CD4-positive, alpha-beta T cell treated with Interleukin-15 for 1 hour (primary cell): ENCODE measurements around the gene LDHAL6A.
"Not testable (repeated sequence)": the region's sequence is repeated elsewhere in the genome, so short reads cannot be mapped to it uniquely, and the experiment has no call there.

Experiments
- DNase-seq: peaks from one replicate; pipeline ENCODE4 v3.0.0-alpha.2; 2020

The LDHAL6A gene

DNA sequence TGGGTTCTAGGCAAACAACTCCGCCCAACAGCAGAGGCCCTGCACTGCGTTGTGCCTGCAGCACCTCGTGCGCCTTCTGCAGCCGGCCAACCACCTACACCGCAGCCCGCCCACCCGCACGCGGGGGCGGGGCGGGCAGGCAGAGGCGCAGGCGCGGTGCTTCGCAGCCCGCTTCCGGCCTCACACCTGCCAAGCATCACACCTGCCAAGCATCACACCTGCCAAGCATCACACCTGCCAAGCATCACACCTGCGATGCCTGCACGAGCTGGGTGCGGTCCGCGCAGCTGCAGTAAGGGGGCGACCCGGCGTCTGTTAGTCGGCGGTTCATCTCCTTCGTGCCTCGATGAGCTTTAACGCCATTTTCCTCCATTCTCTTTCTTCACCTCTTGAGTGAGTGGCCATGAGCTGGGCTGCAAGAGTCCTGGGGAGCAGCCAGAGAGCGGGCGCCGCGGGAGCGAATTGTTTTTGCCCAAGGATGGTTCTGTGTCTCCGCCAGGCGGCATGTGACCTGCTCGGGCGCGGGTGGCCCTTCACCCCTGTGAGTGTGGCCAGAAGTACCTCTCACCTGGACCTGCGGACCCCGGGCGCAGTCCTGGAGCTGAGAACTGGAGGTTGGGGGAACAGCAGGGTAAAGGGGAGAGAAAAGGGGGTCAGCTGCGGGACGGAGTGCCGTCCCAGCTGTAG is at the start of gene LDHAL6A:
Gene LDHAL6A (plus strand): TSS at position 171 of the 687 bp plus-strand sequence. CDS start 825 bp downstream, outside the sequence.
- DNase-seq = peak; percentile 23

DNA sequence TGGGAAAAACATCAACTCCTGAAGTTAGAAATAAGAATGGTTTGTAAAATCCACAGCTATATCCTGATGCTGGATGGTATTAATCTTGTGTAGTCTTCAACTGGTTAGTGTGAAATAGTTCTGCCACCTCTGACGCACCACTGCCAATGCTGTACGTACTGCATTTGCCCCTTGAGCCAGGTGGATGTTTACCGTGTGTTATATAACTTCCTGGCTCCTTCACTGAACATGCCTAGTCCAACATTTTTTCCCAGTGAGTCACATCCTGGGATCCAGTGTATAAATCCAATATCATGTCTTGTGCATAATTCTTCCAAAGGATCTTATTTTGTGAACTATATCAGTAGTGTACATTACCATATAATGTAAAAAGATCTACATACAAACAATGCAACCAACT is 48.3 kb upstream of the LDHAL6A start:
- not testable (repeated sequence) for DNase-seq

DNA sequence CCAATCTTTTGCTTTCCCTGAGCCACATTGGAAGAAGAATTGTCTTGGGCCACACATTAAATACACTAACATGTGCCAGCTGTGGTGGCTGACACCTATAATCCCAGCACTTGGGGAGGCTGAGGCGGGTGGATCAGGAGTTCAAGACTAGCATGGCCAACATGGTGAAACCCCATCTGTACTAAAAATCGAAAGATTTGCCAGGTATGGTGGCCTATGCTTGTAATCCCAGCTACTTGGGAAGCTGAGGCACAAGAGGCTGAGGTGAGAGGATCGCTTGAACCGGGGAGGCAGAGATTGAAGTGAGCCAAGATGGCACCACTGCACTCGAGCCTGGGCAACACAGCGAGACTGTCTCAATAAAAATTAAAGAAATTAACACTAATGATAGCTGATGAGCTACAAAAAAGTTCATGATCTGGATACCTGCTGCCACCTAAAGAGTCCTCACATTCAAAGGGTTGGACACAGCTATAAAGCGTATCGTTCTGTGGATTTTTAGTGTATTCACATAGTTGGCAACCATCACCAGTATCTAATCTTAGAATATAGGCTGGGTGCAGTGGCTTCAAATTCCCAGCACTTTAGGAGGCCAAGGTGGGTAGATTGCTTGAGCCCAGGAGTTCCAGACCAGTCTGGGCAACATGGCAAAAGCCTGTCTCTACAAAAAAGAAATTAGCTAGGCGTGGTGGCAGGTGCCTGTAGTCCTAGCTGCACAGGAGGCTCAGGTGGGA is 46.9 kb upstream of the LDHAL6A start:
- DNase-seq = no peak

DNA sequence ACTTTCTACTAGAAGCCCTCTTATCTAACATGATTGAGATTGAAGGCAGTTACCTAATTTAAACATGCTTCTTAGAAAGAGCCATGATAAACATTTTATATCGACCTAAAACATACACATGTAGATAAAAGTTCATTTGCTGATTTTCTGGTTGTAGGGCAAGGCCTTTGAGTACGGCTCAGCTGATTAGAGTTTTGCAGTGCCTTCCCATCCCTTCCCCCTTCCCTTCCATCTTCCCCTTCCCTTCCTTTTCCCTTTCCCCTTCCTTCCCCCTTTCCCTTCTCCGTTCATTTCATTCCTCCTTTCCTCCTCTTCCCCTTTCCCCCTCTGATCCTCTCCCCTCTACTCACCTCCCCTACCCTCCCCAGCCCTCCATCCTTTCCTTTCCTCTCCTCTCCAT is 39.2 kb upstream of the LDHAL6A start:
- no peak for DNase-seq

DNA sequence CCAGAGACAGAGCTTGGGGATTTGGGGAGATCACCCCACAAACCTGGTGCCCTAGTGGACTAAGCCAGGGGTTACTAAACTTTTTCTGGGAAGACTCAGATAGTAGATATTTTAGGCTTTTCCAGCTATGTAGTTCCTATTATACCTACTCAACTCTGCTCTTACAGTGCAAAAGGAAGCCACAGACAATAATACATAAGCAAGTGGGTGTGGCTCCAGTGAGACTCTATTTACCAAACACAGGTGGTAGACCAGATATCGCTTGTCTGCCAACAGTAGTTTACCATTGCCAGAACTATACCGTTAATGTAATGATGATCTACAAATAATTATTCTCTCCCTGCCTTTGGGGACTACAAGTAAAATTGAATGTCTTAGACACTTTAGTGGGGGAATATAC is 36.6 kb upstream of the LDHAL6A start:
- no peak for DNase-seq

DNA sequence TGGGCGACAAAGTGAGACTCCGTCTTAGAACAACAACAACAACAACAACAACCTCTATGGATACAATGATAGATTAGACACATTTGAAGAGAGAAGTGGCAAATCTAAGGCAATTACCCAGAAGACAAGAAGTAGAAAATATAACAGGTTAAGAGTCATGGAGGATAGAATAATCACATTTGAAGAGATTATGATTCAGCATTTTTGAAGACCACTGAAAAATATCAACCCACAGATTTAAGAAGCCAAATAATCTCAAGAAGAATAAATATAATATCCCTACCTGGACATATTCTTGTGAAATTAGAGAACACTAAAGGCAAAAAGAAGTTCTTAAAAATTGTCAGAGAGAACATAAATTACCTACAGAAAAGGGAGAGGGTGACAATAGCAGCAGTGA is 35.6 kb upstream of the LDHAL6A start:
- no peak for DNase-seq

DNA sequence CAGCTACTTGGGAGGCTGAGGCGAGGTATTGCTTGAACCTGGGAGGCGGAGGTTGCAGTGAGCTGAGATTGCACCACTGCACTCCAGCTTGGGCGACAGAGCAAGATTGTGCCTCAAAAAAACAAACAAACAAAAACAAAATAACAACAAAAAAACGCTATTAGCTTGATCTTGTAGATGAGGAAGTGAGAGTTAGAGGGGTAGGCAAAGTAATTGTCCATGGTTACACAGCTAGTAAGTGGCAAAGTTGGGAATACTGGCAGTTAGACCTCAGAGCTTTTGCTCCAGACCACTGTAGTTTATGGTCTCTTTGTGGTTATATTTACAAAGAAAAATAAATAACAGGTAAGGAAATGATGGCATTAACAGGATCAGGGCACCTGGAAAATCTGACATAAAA is 28.4 kb upstream of the LDHAL6A start:
- DNase-seq = no peak

DNA sequence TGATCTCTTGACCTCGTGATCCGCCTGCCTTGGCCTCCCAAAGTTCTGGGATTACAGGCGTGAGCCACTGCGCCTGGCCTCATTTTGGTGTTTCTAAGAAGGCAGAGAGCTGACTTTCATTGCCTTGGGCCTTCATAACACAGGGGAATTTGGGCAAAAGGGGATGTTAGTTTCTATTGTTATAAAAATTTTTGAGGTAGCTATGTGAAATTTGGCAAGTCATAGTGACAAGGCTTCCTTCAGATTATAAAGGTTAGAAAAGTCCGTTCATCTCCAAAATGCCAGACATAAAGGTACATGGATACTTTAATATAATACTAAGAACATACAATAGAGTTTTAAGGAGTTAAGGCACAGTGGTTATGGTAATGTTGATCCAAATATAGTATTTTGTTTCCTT is 26.3 kb upstream of the LDHAL6A start:
- no peak for DNase-seq

DNA sequence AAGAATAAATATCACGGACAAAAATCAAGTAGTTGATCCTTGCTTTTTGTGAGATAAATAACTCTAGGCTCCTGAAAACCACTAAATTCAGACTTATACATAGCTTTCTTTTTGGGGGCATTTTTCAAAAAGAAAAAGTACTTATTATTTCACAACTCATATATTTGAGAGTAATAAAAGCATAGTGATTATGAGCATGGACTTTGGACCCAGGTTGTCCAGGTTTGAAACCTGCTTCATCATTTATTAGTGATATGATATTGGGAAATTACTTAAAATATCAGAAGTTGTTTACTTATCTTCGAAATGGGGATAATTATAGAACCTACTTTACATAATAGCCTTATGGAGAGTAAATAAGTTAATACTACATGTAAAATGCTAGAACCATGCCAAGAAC is 17.0 kb upstream of the LDHAL6A start:
- no peak for DNase-seq

DNA sequence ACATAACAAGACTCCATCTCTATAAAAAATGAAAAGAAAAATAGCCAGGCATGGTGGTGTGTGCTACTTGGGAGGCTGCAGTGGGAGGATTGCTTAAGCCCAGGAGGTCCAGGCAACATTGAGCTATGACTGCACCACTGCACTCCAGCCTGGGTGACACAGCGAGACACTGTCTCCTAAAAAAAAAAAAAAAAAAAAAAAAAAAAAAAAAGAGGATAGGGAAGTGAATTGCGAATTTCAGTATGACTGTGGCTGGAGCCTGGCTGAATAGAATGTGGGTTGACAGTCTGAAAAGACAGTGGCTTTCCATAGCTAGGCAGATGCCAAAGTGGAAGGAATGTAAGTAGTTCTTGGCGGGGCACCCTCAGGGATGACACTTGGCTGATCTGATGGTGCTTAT is 6.4 kb upstream of the LDHAL6A start:
- no peak for DNase-seq

DNA sequence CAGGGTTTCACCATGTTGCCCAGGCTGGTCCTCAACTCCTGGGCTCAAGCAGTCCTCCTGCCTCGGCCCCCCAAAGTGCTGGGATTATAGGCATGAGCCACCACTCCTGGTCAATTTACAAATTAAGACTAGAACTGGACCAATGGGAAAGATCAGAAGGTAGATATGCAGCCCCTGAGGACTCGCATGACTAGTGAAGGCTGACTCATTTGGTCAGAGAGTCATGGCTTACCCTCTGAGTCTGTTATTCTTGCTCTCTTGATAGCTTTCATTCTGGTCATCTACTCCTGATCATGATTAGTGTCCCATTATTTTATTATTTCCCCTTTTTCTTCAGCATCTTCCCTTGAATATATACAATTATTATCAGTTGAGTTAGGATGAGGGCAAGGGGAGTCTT is 2.7 kb upstream of the LDHAL6A start:
- DNase-seq = no peak

DNA sequence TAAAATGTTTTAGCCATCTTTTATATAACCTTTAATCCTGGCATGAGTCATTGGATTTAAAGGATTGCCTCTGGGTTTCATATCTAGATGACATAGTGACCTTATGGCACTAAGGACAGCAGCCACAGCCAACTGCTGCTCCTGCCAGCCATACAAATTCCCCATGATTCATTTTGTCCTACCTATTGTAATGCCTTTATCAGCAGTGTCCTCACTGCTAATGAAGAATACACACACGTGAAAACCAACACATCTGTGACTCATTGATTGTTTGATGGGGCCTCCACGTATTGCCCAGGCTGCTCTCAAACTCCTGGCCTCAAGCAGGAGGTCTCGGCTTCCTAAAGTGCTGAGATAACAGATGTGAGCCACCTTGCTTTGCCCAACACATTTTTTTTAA is 1.8 kb downstream of the LDHAL6A start:
- no peak for DNase-seq

DNA sequence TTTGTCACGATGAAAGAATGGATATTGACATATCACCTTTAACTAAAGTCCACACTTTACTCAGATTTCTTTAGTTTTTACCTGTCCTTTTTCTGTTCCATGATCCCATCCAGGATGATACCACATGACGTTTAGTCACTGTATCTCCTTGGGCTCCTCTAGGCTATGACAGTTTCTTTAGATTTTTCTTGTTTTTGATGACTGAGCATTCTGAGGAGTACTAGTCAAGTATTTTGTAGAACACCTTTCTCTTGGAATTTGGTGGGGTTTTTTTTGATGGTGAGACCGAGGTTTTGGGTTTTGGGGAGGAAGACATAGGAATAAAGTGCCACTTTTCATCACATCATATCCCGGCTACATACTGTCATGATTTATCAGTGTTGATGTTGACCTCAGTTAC is 4.0 kb downstream of the LDHAL6A start:
- no peak for DNase-seq

DNA sequence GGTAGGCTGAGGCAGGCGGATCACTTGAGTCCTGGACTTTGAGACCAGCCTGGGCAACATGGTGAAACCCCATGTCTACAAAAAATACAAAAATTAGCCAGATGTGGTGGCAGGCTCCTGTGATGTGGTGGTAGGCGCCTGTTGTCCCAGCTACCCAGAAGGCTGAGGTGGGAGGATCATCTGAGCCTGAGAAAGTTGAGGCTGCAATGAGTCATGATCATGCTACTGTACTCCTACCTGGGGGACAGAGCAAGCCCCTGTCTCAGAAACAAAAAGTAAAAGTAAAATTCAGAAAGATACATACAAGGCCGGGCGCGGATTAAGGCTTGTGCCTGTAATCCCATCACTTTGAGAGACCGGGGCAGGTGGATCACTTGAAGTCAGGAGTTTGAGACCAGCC is 6.3 kb downstream of the LDHAL6A start:
- no peak for DNase-seq

DNA sequence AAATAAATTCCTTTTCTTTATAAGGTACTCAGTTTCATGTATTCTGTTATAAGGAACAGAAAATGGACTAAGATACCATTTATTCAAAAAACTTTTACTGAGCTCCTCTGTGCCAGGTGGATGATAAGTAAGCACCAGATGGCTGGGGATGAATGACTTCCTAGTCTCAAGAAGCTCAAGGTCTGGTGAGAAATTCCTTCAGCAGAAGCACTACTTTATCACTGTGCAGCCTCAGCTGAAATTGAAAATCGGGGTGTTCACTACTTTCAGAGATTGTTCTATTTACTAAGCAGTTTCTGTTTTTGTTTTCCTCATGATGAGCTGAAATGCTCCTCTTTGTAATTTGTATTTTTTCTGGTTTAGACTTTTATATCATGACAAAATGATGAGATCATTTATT is 7.8 kb downstream of the LDHAL6A start:
- DNase-seq = no peak

DNA sequence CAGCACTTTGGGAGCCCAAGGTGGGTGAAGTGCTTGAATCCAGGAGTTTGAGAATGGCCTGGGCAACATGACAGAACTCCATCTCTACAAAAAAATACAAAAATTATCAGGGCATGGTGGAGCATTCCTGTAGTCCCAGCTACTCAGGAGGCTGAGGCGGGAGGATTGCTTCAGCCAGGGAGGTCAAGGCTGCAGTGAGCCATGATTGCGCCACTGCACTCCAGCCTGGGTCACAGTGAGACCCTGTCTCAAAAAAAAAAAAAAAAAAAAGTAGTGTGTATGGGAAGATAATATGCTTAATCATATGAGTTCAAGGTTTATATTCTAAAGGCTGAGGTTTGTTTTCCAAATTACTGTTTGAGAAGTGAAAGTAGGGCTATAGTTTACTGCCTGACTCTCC is 10.7 kb downstream of the LDHAL6A start:
- no peak for DNase-seq

DNA sequence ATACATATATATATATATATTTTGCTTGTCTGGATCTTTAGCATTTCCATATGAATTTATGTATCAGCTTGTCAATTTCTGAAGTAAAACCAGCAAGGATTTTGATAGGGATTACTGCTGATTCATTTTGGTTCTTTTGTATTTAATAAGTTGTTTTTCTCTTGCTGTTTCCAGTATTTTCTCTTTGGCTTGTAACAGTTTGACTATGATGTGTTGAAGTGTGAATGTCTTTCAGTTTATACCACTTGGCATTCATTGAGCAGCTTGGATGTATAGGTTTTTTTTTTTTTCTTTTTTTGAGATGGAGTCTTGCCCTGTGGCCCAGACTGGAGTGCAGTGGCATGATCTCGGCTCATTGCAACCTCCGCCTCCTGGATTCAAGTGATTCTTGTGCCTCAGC is 12.4 kb downstream of the LDHAL6A start:
- no peak for DNase-seq

DNA sequence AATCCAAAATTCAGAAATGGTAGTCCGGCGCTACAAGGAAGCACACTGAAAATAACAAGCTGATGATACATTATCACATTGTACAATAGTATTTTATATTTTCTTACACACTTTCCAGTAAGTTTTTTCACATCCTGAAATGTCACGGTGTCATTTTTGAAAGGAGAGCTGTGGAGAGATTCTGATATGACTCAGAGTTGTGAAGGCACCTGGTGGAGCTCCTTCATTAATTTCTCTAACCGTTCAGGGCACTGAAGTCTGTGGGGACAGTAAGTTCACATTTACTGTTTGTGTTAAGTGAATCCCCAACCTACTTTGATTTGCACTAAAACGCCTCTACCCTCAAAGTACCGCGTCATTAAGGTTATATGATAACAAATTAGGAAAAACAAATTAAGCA is 13.3 kb downstream of the LDHAL6A start:
- DNase-seq = no peak

DNA sequence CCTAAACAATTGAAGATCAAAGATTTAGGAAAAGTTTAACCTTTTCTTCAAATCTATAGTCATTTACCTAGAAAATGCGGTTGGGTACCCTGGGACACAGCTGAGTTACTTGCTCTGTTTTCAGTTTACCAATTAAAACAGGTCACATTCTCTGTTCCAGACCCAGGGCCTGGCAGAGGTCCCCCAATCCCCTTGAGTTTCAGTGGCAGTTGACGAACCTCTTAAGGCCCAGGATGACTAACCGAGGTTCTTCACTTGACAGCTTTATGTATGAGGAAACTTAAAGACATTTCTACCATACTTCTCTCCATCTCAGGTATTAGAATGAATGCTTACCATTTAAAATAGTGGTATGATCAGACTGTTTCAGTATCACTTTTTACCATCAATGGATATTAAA is 16.3 kb downstream of the LDHAL6A start:
- DNase-seq = no peak

DNA sequence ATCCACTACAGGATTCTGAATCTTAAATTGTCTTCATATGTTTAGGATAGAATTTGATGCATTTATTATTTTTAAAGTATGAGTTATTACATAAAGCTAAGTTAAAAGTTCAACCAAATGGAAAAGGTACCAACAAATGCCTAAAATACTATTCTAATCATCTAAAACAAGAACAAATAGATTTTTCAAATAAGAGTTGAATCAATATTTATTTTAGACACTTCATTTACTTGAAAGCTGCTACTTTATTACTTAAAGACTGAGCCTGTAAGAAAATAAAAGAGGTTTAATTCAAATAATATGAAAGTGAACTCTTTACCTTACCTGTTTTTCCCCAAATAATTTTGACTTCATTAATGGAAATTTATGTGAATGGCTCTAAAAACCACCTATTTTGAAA is 16.9 kb downstream of the LDHAL6A start:
- no peak for DNase-seq

DNA sequence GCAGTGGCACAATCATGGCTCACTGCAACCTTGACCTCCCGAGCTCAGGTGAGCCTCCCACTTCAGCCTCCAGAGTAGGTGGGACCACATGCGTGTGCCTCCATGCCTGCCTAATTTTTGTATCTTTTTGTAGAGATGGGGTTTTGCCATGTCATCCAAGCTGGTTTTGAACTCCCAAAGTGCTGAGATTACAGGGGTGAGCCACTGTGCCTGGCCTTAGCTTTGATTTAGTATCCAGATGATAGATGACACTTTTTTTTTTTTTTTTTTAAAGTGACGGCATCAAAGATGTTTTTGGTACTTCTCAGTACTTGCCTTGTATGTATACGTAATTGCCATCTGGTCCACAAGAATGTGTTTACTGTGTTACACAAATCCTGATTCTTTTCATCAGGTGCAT is 23.4 kb downstream of the LDHAL6A start:
- no peak for DNase-seq

DNA sequence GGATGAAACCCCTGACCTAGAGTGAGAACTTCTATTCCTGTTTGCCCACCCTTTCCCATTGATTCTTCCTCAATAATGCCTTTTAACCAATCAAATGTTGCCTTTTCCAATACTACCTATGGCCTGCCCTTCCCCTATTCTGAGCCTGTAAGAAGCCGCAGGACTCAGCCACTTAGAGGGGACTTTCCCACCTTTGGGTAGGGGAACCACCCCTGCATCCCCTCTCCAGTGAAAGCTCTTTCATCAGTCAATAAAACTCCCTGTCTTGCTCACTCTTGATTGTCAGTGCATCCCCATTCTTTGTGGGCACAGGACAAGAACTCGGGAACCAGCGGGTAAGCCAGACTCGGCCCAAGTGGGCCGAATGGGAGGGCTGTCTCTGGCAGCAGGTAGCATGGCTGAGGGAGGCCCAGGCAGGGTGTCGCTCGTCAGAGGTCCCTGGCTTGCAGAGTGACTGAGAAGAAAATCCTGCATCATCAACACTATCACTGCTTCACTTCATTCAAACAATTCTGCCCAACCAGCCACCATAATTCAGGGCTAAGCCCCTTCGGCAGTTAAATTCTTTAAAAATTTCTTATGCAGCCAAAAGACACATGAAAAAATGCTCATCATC is 30.4 kb downstream of the LDHAL6A start:
- DNase-seq = no peak

DNA sequence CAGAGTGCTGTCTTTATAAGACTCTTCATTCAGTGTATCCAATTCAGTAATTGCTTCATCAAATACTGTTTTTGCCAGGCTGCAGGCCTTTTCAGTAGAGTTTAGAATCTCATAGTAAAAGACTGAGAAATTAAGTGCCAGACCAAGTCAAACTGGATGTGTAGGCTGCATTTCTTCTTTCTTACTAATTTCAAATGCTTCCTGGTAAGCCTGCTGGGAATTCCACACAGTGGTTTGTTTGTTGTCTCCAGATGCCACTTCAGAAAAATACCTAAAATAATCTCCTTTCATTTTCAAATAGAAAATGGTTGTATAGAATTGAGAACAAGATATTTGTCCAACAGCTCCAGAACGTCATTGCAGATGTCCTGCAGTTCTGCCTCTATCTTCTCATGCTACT is 34.7 kb downstream of the LDHAL6A start:
- no peak for DNase-seq

DNA sequence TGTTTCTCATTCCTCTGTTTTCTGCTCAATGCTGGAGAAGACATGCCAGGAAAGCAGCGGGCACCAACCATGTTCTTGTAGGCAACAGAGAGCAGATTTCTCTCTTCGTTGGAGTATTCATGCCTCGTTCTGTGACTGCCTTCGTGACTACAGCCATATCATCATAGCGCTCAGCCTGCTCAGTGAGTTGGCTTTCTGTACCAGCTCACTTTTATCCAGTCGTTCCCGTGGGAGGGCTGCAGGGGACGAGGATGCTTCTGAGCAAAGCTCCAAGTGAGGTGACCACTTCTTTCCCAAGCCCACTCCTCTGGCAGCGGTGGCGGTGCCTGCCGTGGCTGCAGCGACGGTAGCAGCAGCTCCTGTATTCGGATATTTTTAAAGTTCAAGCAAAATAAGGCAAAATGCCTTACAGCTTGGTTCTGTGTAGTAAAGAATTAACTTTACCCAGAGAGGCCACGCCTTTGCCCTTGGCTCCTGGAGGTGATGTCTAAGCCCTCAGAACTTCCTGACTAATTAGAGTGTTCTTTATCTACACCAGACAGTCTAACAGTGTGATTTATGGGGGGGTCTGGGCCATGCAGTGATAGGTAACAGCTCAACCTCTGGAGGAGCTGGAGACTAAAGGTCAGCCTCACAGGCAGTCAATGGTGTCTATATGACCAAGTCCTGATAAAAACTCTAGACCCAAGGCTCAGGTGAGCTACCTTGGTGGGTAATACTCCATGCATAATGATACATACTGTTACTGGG is 35.3 kb downstream of the LDHAL6A start:
- no peak for DNase-seq
